Uterus (tissue), 4 donors: ENCODE results near the gene OMD. TPM values are rescaled to one million over a fixed set of nuclear protein-coding genes. Genes with fewer than 3 reads are reported as not detected.
"Not testable (repeated sequence)": the region's sequence is repeated elsewhere in the genome, so short reads cannot be mapped to it uniquely, and the experiment has no call there.

Experiments used
- DNase-seq, 2 donors: peaks; one replicate each; pipeline ENCODE4 v3.0.0-alpha.2; 2019 to 2020
- H3K27ac ChIP-seq, 2 donors: fragments of 200-600 bp; sonication (generic); 1 replicate in 1 of 2; 2 replicates in 1 of 2; pipeline ENCODE4 v1.5.1; 2016 to 2018
- H3K27me3 ChIP-seq, 2 donors: fragments of 200-600 bp; sonication (generic); one replicate each; pipeline ENCODE4 v1.5.1; 2018 to 2019; ENCODE audit warnings: control low read depth in 1 of 2
- H3K36me3 ChIP-seq, 2 donors: fragments of 200-600 bp; sonication (generic); one replicate each; pipeline ENCODE4 v1.5.1; 2019; ENCODE audit warnings: control low read depth in 1 of 2
- H3K4me1 ChIP-seq, 2 donors: fragments of 200-600 bp; sonication (generic); one replicate each; pipeline ENCODE4 v1.5.1; 2018 to 2019; ENCODE audit warnings: control low read depth in 1 of 2
- H3K4me3 ChIP-seq, 2 donors: fragments of 200-600 bp; sonication (generic); 1 replicate in 1 of 2; 2 replicates in 1 of 2; pipeline ENCODE4 v1.5.1; 2018 to 2019; ENCODE audit warnings: mild to moderate bottlenecking in 1 of 2
- H3K9me3 ChIP-seq, 2 donors: fragments of 200-600 bp; sonication (generic); one replicate each; pipeline ENCODE4 v1.5.1; 2019; ENCODE audit warnings: control low read depth in 1 of 2
- POLR2A ChIP-seq, 2 donors: fragments of 450-650 bp; IDR thresholded peaks; one replicate each; pipeline ENCODE4 v1.6.1; 2016; ENCODE audit warnings: antibody characterized with exemption in 2 of 2, mild to moderate bottlenecking in 1 of 2, moderate library complexity in 1 of 2
- intact Hi-C: fragments of 100-400 bp; cut with DNase I; formaldehyde crosslinking; loops from one replicate; pipeline ENCODE4 v1.15.1; 2023; ENCODE audit warnings: low total_unique reads
- total RNA-seq, 4 donors: library from RNA; depleted of rRNA in 3 of 4; stranded (reverse); fragments of >200 nt in 3 of 4; gene quantifications; one replicate each; pipeline versions ENCODE4 v1.1.0 to v1.2.4, GENCODE V29; 2014 to 2023
- TF ChIP-seq, protein P1 (sequence below), 4 experiments: fragments of 200-600 bp in 2 of 4; fragments of 450-650 bp in 2 of 4; sonication (generic) in 2 of 4; IDR thresholded peaks; one replicate each; pipeline ENCODE4 v1.5.1; 2016 to 2019; ENCODE audit warnings: antibody characterized with exemption in 4 of 4, mild to moderate bottlenecking in 2 of 4, moderate library complexity in 1 of 4
- donor health status: DM: yes; HTN: yes; CAD: no.

Gene OMD
- total RNA-seq, 4 donors from 2014 or later, result 8.5 to 24.4 (median 11.1) TPM

GRCh38 chr9:92422611-92423338 is 1.5 kb downstream of the OMD start:
- Histone ChIP-seq H3K4me1 (peaks cover 0 to 9% of the 10 kb centered on the region in 2 donors), H3K27ac (peak overlapping the region; percentile 73 to 79)
- intact Hi-C loops, result no loop called here

DNA sequence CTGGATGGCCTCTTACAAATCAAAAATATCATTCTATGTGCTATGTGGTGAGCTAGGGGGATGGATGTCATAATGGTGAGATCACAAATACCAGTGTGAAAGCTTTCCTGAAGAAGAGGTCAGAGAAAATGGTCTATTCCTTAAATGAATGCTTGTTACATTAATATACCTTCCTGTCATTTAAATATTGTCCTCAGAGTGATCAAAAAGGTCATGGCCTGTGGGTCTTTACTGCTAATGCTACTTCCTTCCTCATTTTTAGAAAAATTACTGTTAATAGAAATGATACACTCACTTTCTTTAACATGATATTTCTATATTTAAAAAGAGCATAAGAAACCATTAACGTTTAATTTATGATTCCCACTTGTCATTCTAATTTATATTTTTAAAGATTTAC is 9.7 kb downstream of the OMD start:
- Histone ChIP-seq H3K36me3 (no peaks in the 10 kb centered on the region), H3K4me1 (no peaks in the 10 kb centered on the region), H3K4me3 (no peak overlapping the region), H3K27me3 (no peaks in the 10 kb centered on the region), H3K9me3 (no peaks in the 10 kb centered on the region), H3K27ac (no peak overlapping the region)
- intact Hi-C loops, result no loop called here
- no peak for TF ChIP-seq POLR2A (IDR thresholded peaks at IDR 0.05)
- TF ChIP-seq, protein P1, sequence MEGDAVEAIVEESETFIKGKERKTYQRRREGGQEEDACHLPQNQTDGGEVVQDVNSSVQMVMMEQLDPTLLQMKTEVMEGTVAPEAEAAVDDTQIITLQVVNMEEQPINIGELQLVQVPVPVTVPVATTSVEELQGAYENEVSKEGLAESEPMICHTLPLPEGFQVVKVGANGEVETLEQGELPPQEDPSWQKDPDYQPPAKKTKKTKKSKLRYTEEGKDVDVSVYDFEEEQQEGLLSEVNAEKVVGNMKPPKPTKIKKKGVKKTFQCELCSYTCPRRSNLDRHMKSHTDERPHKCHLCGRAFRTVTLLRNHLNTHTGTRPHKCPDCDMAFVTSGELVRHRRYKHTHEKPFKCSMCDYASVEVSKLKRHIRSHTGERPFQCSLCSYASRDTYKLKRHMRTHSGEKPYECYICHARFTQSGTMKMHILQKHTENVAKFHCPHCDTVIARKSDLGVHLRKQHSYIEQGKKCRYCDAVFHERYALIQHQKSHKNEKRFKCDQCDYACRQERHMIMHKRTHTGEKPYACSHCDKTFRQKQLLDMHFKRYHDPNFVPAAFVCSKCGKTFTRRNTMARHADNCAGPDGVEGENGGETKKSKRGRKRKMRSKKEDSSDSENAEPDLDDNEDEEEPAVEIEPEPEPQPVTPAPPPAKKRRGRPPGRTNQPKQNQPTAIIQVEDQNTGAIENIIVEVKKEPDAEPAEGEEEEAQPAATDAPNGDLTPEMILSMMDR (IDR thresholded peaks at IDR 0.05), result no peak
- DNase-seq, result no peak

More at GRCh38 chr9:92422611-92423338, 1.5 kb downstream of the OMD start:
- H3K27me3 ChIP-seq, result no peaks in the 10 kb centered on the region
- peak overlapping the region; percentile 8 to 12 for H3K4me3 ChIP-seq
- no peak for DNase-seq
- no peaks in the 10 kb centered on the region for H3K9me3 ChIP-seq
- H3K36me3 ChIP-seq, result no peaks in the 10 kb centered on the region
- no peak for TF ChIP-seq POLR2A (IDR thresholded peaks at IDR 0.05)
- TF ChIP-seq, protein P1 (IDR thresholded peaks at IDR 0.05), result no peak

DNA sequence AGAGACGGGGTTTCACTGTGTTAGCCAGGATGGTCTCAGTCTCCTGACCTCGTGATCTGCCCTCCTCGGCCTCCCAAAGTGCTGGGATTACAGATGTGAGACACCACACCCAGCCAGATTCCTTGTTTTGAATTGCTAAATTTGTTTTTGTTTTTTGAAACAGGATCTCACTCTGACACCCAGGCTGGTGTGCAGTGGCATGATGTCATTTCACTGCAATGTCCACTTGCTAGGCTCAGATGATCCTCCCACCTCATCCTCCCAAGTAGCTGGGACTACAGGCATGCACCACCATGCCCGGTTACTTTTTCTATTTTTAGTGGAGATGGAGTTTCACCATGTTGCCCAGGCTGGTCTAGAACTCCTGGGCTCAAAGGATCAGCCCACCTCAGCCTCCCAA is 13.1 kb downstream of the OMD start:
- H3K36me3 ChIP-seq, H3K4me3 ChIP-seq, H3K4me1 ChIP-seq, intact Hi-C loops, H3K9me3 ChIP-seq, H3K27me3 ChIP-seq, DNase-seq: not testable (repeated sequence)
- peak overlapping the region; percentile 75 to 81 for H3K27ac ChIP-seq

GRCh38 chr9:92408747-92409478 is 15.4 kb downstream of the OMD start:
- H3K36me3 ChIP-seq, result no peaks in the 10 kb centered on the region
- TF ChIP-seq POLR2A (IDR thresholded peaks at IDR 0.05), result no peak
- TF ChIP-seq, protein P1 (IDR thresholded peaks at IDR 0.05), result no peak
- intact Hi-C loops, result no loop called here

GRCh38 chr9:92407818-92408217 is 16.5 kb downstream of the OMD start:
- peak overlapping the region; percentile 74 to 87 for H3K27ac ChIP-seq
- H3K27me3 ChIP-seq, result no peaks in the 10 kb centered on the region
- H3K9me3 ChIP-seq, result no peaks in the 10 kb centered on the region
- H3K36me3 ChIP-seq, result no peaks in the 10 kb centered on the region
- no peak for TF ChIP-seq POLR2A (IDR thresholded peaks at IDR 0.05)
- TF ChIP-seq, protein P1 (IDR thresholded peaks at IDR 0.05), result no peak
- intact Hi-C loops, result no loop called here
- H3K4me3 ChIP-seq, result no peak overlapping the region
- no peaks in the 10 kb centered on the region for H3K4me1 ChIP-seq
- DNase-seq, result no peak

More at GRCh38 chr9:92408747-92409478, 15.4 kb downstream of the OMD start:
- Histone ChIP-seq H3K9me3 (no peaks in the 10 kb centered on the region), H3K27ac (peak overlapping the region in 1 of 2 donors; percentile 3), H3K4me1 (no peaks in the 10 kb centered on the region), H3K27me3 (no peaks in the 10 kb centered on the region), H3K4me3 (no peak overlapping the region)
- DNase-seq, result no peak
